ENCODE results near the gene BTF3L4. TPM values are rescaled to one million over a fixed set of nuclear protein-coding genes. Genes with fewer than 3 reads are reported as not detected.

The BTF3L4 gene
- total RNA-seq, 1 donor from 2014 or later: 34.2 TPM

DNA sequence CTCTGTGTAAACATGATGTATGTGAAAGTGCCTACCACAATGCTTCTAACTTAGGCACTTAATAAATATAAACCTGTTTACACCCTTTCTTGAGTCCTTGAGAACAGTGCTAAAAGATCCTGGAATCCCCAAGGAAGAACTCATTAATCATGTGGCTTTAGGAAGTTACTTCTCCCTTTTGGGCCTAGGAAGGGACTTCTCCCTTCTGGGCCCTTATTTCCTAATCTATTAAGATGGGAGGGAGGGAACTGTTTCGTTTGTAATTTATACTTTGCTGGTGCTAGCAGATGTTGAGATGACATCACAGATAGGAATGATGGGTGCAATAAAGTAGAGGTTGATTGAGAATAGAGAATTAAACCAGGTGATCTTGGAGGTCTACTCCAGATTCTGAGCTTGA lies 1.2 kb downstream of the BTF3L4 start:
- peaks cover 33% of the 10 kb centered on the region for H3K36me3 ChIP-seq
- TF ChIP-seq CTCF (IDR thresholded peaks at IDR 0.05): no peak
- DNase-seq: no peak
- H3K9me3 ChIP-seq: no peaks in the 10 kb centered on the region
- peak overlapping the region; percentile 93 for H3K27ac ChIP-seq
- H3K27me3 ChIP-seq: no peaks in the 10 kb centered on the region
- intact Hi-C loops (cut with DNase I): no loop called here
- ATAC-seq: no peak
- H3K4me3 ChIP-seq: peak overlapping the region; percentile 97
- peaks cover 42% of the 10 kb centered on the region for H3K4me1 ChIP-seq

- intact Hi-C loops (cut with DNase I): no loop called here
- DNase-seq (no peak), ATAC-seq (no peak)
- Histone ChIP-seq H3K27ac (no peak overlapping the region), H3K27me3 (no peaks in the 10 kb centered on the region), H3K9me3 (no peaks in the 10 kb centered on the region), H3K4me3 (peak overlapping the region; percentile 97), H3K4me1 (peaks cover 42% of the 10 kb centered on the region), H3K36me3 (peaks cover 33% of the 10 kb centered on the region)
- no peak for TF ChIP-seq CTCF (IDR thresholded peaks at IDR 0.05)
These were observed 1.9 kb downstream of the BTF3L4 start for GRCh38 chr1:52057876-52058415.

DNA sequence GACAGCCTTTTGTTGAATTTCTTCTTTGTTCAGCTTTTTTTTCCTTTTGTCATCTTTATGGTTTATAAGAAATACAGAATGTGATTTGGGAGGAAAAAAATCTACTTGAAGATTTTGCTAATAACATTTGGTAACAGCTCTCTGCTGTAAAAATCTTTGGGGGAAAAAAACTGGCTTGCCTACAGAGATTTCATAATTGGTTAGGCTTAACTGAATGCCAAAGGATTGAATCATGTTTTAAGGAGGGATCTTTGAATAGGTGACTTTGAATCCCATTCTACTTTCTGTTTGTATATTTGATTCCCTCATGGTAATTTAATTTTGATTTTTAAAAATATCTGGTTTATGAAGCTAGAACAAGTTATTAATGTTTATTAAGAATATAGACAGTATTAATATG lies 3.2 kb downstream of the BTF3L4 start:
- ATAC-seq (no peak), DNase-seq (no peak)
- no peak for TF ChIP-seq CTCF (IDR thresholded peaks at IDR 0.05)
- H3K4me3 ChIP-seq: no peak overlapping the region
- peaks cover 32% of the 10 kb centered on the region for H3K4me1 ChIP-seq
- no peaks in the 10 kb centered on the region for H3K27me3 ChIP-seq
- no peak overlapping the region for H3K27ac ChIP-seq
- peaks cover 46% of the 10 kb centered on the region for H3K36me3 ChIP-seq
- no peaks in the 10 kb centered on the region for H3K9me3 ChIP-seq
- intact Hi-C loops (cut with DNase I): no loop called here

DNA sequence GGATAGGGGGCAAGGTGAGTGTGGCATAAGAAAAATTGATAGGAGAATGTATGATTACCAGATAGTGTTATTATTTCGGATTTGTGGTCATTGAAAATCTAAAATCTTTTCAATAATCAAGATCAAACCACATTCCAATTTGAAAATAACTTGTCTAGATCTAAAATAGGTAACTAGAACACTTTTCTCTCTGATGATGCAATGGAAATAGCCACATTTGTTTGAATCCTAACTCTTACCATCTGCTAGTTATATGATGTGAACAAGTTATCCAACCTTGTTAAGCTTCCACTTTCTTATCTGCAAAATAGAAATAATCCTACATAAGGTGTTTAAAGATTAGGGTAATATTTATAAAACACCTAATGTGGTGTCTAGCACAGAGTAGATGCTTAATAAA lies 3.8 kb downstream of the BTF3L4 start:
- TF ChIP-seq CTCF (IDR thresholded peaks at IDR 0.05): no peak
- intact Hi-C loops (cut with DNase I): no loop called here
- no peak for ATAC-seq

GRCh38 chr1:52060822-52061221 lies 4.7 kb downstream of the BTF3L4 start:
- Histone ChIP-seq H3K4me1 (peaks cover 30% of the 10 kb centered on the region), H3K27me3 (no peaks in the 10 kb centered on the region), H3K4me3 (no peak overlapping the region), H3K27ac (no peak overlapping the region), H3K9me3 (no peaks in the 10 kb centered on the region), H3K36me3 (peaks cover 60% of the 10 kb centered on the region)
- TF ChIP-seq CTCF (IDR thresholded peaks at IDR 0.05): no peak
- ATAC-seq (no peak), DNase-seq (no peak)
- intact Hi-C loops (cut with DNase I): no loop called here

More for the DNA sequence above, 3.8 kb downstream of the BTF3L4 start:
- Histone ChIP-seq H3K36me3 (peaks cover 51% of the 10 kb centered on the region), H3K4me3 (no peak overlapping the region), H3K27ac (no peak overlapping the region), H3K4me1 (peaks cover 30% of the 10 kb centered on the region), H3K27me3 (no peaks in the 10 kb centered on the region), H3K9me3 (no peaks in the 10 kb centered on the region)
- no peak for DNase-seq

- intact Hi-C loops (cut with DNase I): no loop called here
- TF ChIP-seq CTCF (IDR thresholded peaks at IDR 0.05): no peak
- Histone ChIP-seq H3K9me3 (no peaks in the 10 kb centered on the region), H3K4me1 (peaks cover 15% of the 10 kb centered on the region), H3K4me3 (no peak overlapping the region), H3K27ac (no peak overlapping the region), H3K36me3 (peaks cover 83% of the 10 kb centered on the region), H3K27me3 (no peaks in the 10 kb centered on the region)
- DNase-seq (no peak), ATAC-seq (no peak)
These were observed 7.1 kb downstream of the BTF3L4 start for GRCh38 chr1:52063192-52063591.
